Progenitor cell of endocrine pancreas (in vitro differentiated cells): Measurements from ENCODE around the gene C10orf105. TPM values are rescaled to one million over a fixed set of nuclear protein-coding genes. Genes with fewer than 3 reads are reported as not detected.

Experiments used
- DNase-seq: peaks from one replicate; pipeline ENCODE4 v3.0.0; 2021; ENCODE audit warnings: low spot score; ENCODE audit not compliant: unreplicated experiment
- H3K27ac Mint-ChIP-seq: 2 replicates; pipeline ENCODE4 v1.8.0; 2021; ENCODE audit warnings: mild to moderate bottlenecking, moderate library complexity, mixed read lengths
- H3K27me3 Mint-ChIP-seq: 2 replicates; pipeline ENCODE4 v1.8.0; 2021; ENCODE audit warnings: mixed read lengths
- H3K36me3 Mint-ChIP-seq: 2 replicates; pipeline ENCODE4 v1.8.0; 2022; ENCODE audit warnings: mixed read lengths; ENCODE audit not compliant: insufficient read depth
- H3K4me1 Mint-ChIP-seq: 2 replicates; pipeline ENCODE4 v1.8.0; 2021; ENCODE audit warnings: low read depth, mixed read lengths
- H3K4me3 Mint-ChIP-seq: 2 replicates; pipeline ENCODE4 v1.8.0; 2021; ENCODE audit warnings: low read depth, mild to moderate bottlenecking, moderate library complexity, mixed read lengths
- H3K9me3 Mint-ChIP-seq: 2 replicates; pipeline ENCODE4 v1.8.0; 2021; ENCODE audit warnings: low read depth, mixed read lengths
- total RNA-seq: library from RNA; stranded (reverse); gene quantifications from 2 replicates; pipeline ENCODE4 v1.2.1, GENCODE V29; 2021
- TF ChIP-seq, protein P1 (sequence below): fragments of 200-600 bp; sonication (generic); IDR thresholded peaks from one replicate; pipeline ENCODE4 v1.5.0; 2021; ENCODE audit warnings: antibody characterized with exemption, mild to moderate bottlenecking; ENCODE audit not compliant: unreplicated experiment

Gene C10orf105
- total RNA-seq, 1 donor from 2014 or later = not detected

DNA sequence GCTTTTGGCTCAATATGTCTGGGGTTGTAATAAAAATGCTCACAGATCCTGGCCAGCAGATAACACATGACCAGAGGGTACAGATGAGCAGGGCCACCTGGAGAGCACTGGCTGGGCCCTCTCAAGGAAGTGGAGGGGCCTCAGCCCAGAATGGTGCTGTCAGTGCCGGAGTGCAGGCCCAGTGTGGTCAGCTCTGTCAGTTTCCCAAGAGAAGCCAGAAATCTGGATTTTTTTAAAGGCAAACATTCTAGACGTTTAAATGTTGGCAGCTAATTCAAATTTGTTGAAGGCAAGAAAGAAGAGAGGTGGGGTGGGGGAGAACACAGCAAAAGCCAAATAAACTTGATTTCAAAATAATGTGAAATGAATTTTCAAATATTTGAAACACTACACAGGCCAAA is 2.0 kb downstream of the C10orf105 start:
- no peak overlapping the region for H3K4me3 Mint-ChIP-seq
- DNase-seq = no peak
- H3K27ac Mint-ChIP-seq = no peak overlapping the region
- H3K27me3 Mint-ChIP-seq = peaks cover 20% of the 10 kb centered on the region
- H3K9me3 Mint-ChIP-seq = no peaks in the 10 kb centered on the region
- no peaks in the 10 kb centered on the region for H3K36me3 Mint-ChIP-seq
- TF ChIP-seq, protein P1, sequence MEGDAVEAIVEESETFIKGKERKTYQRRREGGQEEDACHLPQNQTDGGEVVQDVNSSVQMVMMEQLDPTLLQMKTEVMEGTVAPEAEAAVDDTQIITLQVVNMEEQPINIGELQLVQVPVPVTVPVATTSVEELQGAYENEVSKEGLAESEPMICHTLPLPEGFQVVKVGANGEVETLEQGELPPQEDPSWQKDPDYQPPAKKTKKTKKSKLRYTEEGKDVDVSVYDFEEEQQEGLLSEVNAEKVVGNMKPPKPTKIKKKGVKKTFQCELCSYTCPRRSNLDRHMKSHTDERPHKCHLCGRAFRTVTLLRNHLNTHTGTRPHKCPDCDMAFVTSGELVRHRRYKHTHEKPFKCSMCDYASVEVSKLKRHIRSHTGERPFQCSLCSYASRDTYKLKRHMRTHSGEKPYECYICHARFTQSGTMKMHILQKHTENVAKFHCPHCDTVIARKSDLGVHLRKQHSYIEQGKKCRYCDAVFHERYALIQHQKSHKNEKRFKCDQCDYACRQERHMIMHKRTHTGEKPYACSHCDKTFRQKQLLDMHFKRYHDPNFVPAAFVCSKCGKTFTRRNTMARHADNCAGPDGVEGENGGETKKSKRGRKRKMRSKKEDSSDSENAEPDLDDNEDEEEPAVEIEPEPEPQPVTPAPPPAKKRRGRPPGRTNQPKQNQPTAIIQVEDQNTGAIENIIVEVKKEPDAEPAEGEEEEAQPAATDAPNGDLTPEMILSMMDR = no peak
- H3K4me1 Mint-ChIP-seq = no peaks in the 10 kb centered on the region

DNA sequence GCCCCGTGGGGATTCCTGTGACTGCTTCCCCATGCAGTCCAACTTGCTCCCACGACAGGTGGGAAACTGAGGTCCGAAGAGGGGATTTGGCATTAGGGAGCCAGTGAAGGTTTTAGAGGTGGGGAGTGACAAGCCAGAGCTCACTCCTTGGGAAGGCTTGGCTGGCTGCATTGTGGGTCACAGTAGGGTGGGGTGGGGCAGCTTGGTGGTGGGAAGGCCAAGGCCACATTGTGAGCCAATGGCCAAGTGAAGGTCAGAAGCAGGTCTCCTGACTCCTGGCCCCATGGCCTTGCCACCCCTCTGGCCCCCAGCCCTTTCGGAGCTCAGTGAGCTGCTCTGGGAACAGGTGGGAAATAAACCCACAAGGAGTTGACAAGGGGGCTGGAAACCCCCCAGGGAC is 2.5 kb downstream of the C10orf105 start:
- Mint-ChIP-seq H3K36me3 (no peaks in the 10 kb centered on the region), H3K9me3 (no peaks in the 10 kb centered on the region), H3K4me3 (no peak overlapping the region), H3K27ac (no peak overlapping the region), H3K4me1 (no peaks in the 10 kb centered on the region), H3K27me3 (peaks cover 21% of the 10 kb centered on the region)
- TF ChIP-seq, protein P1 = no peak
- DNase-seq = no peak

DNA sequence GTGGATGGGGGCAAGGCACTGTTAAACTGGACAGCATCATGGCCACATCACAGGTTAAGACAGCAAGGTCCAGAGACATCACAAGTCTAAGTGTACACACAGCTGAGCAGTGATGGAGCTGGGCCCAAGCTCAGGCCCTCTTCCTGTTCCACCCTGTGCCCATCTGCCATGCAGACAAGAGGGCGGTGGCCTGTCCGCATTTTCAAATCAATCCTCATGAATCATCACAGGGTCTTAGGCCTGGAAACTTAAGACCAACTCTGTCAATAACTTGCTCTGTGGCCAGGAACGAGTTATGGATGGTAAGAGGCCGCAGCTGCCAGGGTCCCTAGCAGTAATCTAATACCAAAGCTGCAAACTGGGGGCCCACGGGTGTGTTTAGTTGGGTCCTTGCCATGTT is 3.2 kb downstream of the C10orf105 start:
- no peak for DNase-seq
- TF ChIP-seq, protein P1 = no peak
- Mint-ChIP-seq H3K27ac (no peak overlapping the region), H3K9me3 (no peaks in the 10 kb centered on the region), H3K36me3 (no peaks in the 10 kb centered on the region), H3K4me1 (no peaks in the 10 kb centered on the region), H3K4me3 (no peak overlapping the region), H3K27me3 (peaks cover 21% of the 10 kb centered on the region)

DNA sequence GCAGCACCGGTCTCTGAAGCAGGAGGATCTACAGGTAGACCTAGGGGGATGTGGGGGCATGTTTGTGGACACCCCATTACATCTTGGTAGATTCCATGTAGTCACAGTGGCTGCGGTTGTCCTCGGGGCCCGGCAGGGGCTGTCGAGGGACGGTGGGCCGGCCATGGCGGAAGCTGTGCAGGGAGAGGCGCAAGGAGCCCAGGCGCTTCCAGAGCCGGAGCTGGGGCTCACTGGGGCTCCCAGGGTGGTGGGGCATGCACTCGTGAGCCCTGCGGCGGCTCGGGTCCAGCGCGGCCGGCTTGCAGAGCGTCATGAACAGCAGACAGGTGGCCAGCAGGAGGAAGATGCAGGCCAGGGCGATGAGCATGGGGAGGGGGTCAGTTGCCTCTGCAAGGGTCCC is 3.7 kb downstream of the C10orf105 start:
- H3K4me1 Mint-ChIP-seq = no peaks in the 10 kb centered on the region
- TF ChIP-seq, protein P1 = no peak
- no peaks in the 10 kb centered on the region for H3K36me3 Mint-ChIP-seq
- peaks cover 15% of the 10 kb centered on the region for H3K27me3 Mint-ChIP-seq
- no peak for DNase-seq
- H3K27ac Mint-ChIP-seq = no peak overlapping the region
- no peak overlapping the region for H3K4me3 Mint-ChIP-seq
- no peaks in the 10 kb centered on the region for H3K9me3 Mint-ChIP-seq

DNA sequence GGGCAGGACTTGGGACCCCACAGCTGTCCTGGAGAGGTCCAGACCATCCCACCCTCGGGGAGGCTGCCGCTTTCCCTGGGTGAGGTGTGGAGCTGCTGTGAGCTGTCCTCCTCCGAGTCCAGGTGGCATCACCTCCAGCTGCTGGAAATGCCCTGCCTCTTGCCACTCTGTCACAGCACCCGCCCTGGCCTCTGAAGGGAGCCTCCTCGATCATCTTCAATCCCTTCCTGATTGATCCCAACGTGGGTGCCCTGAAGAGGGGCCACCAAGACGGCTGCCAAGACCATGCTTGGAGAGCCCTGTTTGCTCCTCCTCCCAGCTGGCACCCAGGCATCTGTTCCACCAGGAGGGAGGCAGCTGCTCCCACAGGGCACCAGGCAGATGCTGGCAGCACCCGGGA is 4.6 kb downstream of the C10orf105 start:
- H3K36me3 Mint-ChIP-seq = no peaks in the 10 kb centered on the region
- TF ChIP-seq, protein P1 = no peak
- peaks cover 10% of the 10 kb centered on the region for H3K27me3 Mint-ChIP-seq
- H3K4me1 Mint-ChIP-seq = no peaks in the 10 kb centered on the region
- H3K27ac Mint-ChIP-seq = no peak overlapping the region
- no peaks in the 10 kb centered on the region for H3K9me3 Mint-ChIP-seq
- DNase-seq = no peak
- no peak overlapping the region for H3K4me3 Mint-ChIP-seq

DNA sequence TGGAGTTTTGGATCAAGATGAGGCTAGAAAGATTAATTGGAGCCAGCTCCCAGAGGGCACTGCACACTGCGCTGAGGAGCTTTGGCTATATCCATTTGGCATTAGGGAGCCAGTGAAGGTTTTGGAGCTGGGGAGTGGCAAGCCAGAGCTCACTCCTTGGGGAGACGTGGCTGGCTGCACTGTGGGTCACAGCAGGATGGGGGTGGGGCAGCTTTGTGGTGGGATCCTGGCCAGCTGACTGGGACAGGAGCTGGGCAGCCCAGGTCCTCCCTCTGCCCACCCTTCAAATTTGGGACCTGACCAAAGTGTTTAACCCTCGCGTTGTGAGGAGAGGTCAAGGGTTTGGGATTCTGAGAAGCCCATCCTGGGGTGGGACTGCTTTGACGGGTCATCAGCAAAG is 5.0 kb downstream of the C10orf105 start:
- H3K27ac Mint-ChIP-seq = no peak overlapping the region
- TF ChIP-seq, protein P1 = no peak
- H3K36me3 Mint-ChIP-seq = no peaks in the 10 kb centered on the region
- H3K4me3 Mint-ChIP-seq = no peak overlapping the region
- peaks cover 14% of the 10 kb centered on the region for H3K27me3 Mint-ChIP-seq
- no peaks in the 10 kb centered on the region for H3K4me1 Mint-ChIP-seq
- H3K9me3 Mint-ChIP-seq = no peaks in the 10 kb centered on the region
- DNase-seq = no peak
